NB4 (cell line): ENCODE data around the gene ARHGAP25.
A peak's percentile ranks its signal among the peaks of the same experiment; 100 is the strongest.

Experiments used
- CTCF ChIP-seq: IDR thresholded peaks from one replicate; pipeline ENCODE4 v1.5.1; 2012; ENCODE audit warnings: low read depth, low read length
- MAX ChIP-seq: IDR thresholded peaks from 2 replicates; pipeline ENCODE4 v1.6.1; 2011; ENCODE audit warnings: low read depth, low read length

GRCh38 chr2:68766376-68766845, 31.8 kb downstream of the ARHGAP25 start:
- TF ChIP-seq CTCF (no peak), MAX (peak; percentile 97)
